CD4-positive, alpha-beta T cell treated with Interleukin-15 for 1 hour (primary cell): Measurements from ENCODE around the gene METAP2.
A peak's percentile ranks its signal among the peaks of the same experiment; 100 is the strongest.

Experiments used
- DNase-seq: peaks from one replicate; pipeline ENCODE4 v3.0.0-alpha.2; 2020

Gene METAP2

GRCh38 chr12:95516757-95517156 is 42.8 kb downstream of the METAP2 start:
- DNase-seq, result no peak

- no peak for DNase-seq
Measured at GRCh38 chr12:95517246-95517645, 43.3 kb downstream of the METAP2 start.

- no peak for DNase-seq
Measured at GRCh38 chr12:95518944-95519343, 45.0 kb downstream of the METAP2 start.

- DNase-seq, result no peak
Measured at GRCh38 chr12:95520816-95521215, 46.9 kb downstream of the METAP2 start.

DNA sequence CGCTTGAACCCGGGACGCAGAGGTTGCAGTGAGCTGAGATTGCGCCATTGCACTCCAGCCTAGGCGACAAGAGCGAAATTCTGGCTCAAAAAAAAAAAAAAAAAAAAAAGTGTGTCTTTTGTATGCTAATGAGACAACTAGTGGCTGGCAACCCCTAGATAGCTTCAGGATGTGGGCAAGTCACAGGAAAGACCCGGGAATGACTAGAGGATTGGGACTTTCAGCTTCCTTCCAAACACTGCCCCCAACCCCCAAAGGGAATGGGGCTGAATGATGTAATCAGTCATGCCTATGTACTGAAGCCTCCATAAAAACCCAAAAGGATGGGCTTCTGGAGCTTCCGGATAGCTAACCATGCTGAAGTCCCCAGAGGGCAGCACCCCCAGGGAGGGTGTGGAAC is 48.7 kb downstream of the METAP2 start:
- no peak for DNase-seq

DNA sequence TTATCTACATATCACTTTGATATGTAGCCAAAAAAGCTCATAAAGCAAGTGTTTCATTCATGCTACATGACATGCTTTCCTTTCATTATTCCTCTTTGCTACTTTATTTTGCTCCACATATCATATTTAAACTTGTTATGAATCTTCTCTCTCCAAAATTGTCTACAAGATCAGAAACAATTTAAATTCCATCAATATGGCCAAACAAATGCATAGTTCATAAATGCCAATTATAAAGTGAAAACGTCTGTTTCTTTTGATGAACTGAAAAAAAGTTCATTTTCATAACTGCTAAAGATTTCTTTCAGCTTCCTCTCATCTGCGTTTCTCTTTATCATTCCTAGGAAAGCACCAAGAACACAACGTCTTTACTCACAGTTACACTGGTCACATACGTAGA is 54.5 kb downstream of the METAP2 start:
- DNase-seq, result no peak

DNA sequence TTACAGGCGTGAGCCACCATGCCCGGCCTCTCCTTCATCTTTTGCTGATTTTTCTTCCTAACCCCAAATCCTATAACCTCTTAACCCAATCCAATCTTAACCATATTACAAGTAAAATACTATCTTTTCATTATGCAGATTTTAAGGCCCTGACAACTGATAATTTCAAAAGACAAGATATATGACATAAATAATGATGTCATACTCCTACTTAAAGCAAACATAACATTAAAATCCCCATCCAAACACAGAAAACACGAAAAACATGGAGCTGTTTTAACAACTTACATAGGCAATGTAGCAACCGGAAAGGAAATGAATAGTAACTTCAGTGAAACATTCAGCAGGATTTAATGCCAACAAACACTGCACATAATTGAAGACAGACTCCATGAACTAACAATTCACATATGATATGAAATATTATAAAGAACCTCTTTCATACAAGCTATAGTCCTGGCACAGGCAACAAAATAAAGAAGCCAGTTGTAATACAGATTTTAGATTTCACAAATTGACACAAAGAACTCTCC is 55.8 kb downstream of the METAP2 start:
- no peak for DNase-seq

GRCh38 chr12:95532851-95533250 is 58.9 kb downstream of the METAP2 start:
- no peak for DNase-seq

- no peak for DNase-seq
Measured at GRCh38 chr12:95533985-95534384, 60.0 kb downstream of the METAP2 start.

DNA sequence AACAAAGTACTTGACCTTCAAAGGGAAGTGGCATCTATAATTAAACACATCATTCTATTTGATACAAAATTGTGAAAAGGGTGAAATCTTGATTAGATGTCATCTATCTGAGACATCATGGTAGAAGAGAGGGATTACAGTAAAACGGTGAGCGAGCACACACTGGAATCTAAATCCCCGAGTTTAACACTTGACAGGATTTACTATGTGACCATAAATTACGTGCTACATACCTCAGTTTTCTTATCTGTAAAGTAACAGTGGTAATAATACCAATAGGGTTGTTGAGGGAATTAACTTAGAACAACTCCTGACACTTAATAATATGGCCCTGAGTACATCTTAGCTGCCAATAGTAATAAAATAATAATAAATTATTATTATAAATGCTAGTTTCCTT is 64.1 kb downstream of the METAP2 start:
- DNase-seq, result no peak

- no peak for DNase-seq
Measured at GRCh38 chr12:95538656-95539055, 64.7 kb downstream of the METAP2 start.

GRCh38 chr12:95541436-95541835 is 67.5 kb downstream of the METAP2 start:
- DNase-seq, result no peak

DNA sequence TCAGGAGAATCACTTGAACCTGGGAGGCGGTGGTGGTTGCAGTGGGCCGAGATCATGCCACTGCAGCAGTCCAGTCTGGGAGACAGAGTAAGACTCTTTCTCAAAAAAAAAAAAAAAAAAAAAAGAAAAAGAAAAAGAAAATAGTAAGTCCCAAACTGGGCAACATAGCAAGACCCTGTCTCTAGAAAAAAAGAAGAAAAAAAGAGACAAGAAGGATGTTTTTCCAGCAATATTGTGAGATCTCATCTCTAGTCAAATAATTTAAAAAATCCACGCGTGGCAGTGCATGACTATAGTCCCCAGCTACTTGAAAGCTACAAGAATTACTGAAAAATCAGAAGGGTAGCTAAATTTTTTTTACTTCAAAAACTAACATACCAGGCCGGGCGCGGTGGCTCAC is 69.4 kb downstream of the METAP2 start:
- no peak for DNase-seq

- DNase-seq, result no peak
Measured at GRCh38 chr12:95544756-95545155, 70.8 kb downstream of the METAP2 start.

DNA sequence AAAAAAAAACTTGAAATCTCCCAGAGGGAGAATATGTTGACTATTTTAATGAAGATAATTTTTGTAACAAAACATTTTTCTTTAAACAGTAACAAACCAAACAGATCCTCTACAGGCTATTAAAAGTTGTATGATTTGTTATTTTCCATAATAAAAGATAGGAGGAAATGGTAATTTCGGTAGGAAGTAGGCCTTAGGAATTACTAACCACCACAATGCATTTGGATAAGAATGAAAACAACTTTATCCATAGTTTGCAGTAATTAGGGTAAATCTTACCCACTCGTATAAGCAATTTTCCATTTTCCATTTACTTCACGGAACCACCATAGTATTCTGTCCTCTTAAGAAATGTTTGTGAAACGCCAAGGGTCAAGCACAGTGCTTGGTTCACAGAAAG is 71.4 kb downstream of the METAP2 start:
- DNase-seq, result no peak

GRCh38 chr12:95545731-95546490 is 72.0 kb downstream of the METAP2 start:
- no peak for DNase-seq

DNA sequence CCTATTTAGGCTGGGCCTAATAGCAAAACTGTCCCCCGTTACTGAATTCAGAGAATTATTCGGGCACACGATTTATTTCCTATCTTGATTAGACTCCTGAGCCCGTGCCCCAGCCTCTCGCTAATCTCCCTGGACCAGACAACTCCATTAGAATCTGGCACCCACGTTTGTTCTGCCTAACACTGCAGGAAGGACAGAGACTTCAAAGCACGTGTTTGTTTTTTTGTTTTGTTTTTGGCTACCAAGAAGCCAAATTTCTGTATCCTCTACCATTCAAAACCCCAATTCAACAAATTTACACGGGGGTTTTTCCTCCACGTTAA is 72.5 kb downstream of the METAP2 start:
- no peak for DNase-seq

DNA sequence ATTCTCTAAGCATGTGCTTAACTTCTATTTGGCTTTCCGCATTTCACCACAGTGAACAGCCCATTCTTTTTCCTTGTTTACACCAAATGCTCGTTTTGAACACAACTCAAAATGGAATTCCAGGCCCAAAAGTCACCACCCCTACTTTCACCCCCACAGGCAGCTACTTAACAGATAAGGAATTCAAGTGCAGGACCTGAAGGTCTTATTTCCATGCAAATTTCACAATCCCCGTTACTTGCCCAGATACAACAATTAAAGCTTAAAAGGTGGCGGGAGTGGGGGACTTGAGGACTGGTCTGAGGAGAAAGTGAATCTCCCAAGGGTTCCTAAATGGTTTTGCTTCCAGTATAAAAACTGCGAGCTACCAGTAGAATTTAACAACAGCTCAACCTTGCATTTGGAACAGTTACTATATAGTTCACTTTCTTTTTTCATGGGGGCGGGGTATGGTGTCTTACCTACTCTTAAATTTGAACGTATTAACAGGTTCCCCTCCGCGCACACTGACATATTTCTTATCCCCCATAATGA is 73.6 kb downstream of the METAP2 start:
- no peak for DNase-seq

DNA sequence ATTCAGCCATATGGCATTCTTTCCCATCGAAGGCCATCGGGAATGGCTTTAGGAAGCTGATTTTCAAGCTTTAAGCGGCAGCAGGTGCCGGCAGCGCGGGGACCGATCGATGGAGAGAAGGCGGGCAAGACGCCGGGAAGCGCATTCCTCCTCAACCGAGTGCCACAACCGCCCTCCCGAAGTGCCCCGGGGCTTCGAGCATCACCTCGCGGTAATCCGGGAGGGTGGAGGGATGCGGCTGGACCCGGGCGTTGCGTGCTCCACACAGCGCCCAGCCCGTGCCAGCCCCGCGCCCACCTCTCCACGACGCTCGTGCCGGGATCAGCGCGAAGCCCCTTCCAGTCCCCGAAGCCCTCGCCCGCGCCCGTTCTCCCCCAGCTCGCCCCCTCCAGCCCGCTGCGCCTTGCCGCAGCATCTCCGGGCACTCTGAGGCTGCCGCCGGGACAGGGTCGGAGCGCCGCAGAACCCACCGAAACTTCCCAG is 74.1 kb downstream of the METAP2 start:
- DNase-seq, result no peak

DNA sequence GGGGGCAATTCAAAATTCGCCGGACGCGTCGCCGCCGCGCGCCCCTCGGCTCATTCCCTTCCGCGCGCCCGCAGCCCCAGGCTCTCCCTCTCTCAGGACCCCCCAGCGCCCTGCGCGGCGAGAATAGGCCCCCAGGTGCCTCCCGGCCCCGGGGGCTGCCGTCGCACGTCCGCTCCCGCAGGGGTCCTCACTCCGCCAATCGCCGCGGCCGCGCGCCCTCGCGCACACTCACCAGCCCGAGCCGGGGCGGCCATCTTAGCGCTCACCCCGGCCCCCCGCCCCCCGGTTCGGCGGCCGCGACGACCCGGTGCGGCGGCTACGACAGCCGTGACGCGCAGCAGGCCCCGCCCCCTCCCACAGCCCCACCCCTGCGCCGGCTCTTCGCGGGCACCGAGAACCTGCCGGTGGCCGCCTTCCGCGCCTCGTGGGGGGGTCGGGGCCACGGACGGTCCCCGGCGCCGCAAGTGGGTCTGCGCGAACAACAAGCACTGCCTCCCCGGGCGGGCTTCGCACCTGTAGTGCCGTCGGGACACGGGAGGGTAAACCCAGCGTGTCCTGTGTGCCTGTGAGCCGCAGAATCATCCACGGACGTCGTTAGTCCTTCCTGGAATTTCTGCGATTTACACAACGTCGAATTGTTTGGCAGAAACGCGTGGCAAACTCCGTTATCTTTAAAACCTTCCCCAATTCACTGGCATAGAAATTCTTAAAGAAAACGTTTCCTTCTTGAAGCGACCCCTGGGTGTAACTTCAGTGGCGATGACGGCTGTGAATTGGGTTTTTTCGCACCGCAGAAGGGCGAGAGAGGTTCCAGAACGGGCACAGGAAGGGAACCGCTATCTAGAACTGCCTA is 74.8 kb downstream of the METAP2 start:
- peak; percentile 80 for DNase-seq

GRCh38 chr12:95549392-95550084 is 75.6 kb downstream of the METAP2 start:
- no peak for DNase-seq

GRCh38 chr12:95551305-95551704 is 77.4 kb downstream of the METAP2 start, which contains the start of gene USP44:
TSS of gene USP44 (minus strand) at chr12:95551476. CDS start at chr12:95534256, 17,220 bp downstream.
- DNase-seq, result no peak

GRCh38 chr12:95551913-95552516 is 78.1 kb downstream of the METAP2 start:
- no peak for DNase-seq
